Measurements from ENCODE around the gene GHR.

GHR gene

GRCh38 chr5:42768106-42768504 lies 344.9 kb downstream of the GHR start:
- no peak overlapping the region for H3K27ac ChIP-seq
- no peaks in the 10 kb centered on the region for H3K9me3 ChIP-seq
- H3K4me1 ChIP-seq (ENCODE audit: control insufficient read depth in 1 of 2, insufficient read depth in 1 of 2, low read depth in 1 of 2, low read length in 1 of 2): no peaks in the 10 kb centered on the region
- H3K4me3 ChIP-seq (ENCODE audit: low read depth in 1 of 2, low read length in 1 of 2): no peak overlapping the region
- no peaks in the 10 kb centered on the region for H3K27me3 ChIP-seq
- TF ChIP-seq, protein P1, sequence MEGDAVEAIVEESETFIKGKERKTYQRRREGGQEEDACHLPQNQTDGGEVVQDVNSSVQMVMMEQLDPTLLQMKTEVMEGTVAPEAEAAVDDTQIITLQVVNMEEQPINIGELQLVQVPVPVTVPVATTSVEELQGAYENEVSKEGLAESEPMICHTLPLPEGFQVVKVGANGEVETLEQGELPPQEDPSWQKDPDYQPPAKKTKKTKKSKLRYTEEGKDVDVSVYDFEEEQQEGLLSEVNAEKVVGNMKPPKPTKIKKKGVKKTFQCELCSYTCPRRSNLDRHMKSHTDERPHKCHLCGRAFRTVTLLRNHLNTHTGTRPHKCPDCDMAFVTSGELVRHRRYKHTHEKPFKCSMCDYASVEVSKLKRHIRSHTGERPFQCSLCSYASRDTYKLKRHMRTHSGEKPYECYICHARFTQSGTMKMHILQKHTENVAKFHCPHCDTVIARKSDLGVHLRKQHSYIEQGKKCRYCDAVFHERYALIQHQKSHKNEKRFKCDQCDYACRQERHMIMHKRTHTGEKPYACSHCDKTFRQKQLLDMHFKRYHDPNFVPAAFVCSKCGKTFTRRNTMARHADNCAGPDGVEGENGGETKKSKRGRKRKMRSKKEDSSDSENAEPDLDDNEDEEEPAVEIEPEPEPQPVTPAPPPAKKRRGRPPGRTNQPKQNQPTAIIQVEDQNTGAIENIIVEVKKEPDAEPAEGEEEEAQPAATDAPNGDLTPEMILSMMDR (IDR thresholded peaks at IDR 0.05): no peak
- H3K36me3 ChIP-seq: no peaks in the 10 kb centered on the region

- Histone ChIP-seq H3K9me3 (no peaks in the 10 kb centered on the region), H3K36me3 (no peaks in the 10 kb centered on the region), H3K4me3 (ENCODE audit: low read depth in 1 of 2, low read length in 1 of 2) (no peak overlapping the region), H3K4me1 (ENCODE audit: control insufficient read depth in 1 of 2, insufficient read depth in 1 of 2, low read depth in 1 of 2, low read length in 1 of 2) (no peaks in the 10 kb centered on the region), H3K27me3 (no peaks in the 10 kb centered on the region), H3K27ac (no peak overlapping the region)
- TF ChIP-seq, protein P1 (IDR thresholded peaks at IDR 0.05): no peak
These were observed 346.8 kb downstream of the GHR start for GRCh38 chr5:42770003-42770402.
